Colonic mucosa (tissue), 4 donors: ENCODE data around the gene HSPA1B. TPM values are rescaled to one million over a fixed set of nuclear protein-coding genes. Genes with fewer than 3 reads are reported as not detected.

Source experiments
- DNase-seq: peaks from one replicate; pipeline ENCODE4 v3.0.0-alpha.2; 2020
- H3K27ac ChIP-seq: fragments of 200-600 bp; one replicate; pipeline ENCODE4 v1.8.0; 2021
- H3K27me3 ChIP-seq: fragments of 200-600 bp; one replicate; pipeline ENCODE4 v1.8.0; 2021
- H3K36me3 ChIP-seq: fragments of 200-600 bp; one replicate; pipeline ENCODE4 v1.8.0; 2021
- H3K4me1 ChIP-seq: fragments of 200-600 bp; one replicate; pipeline ENCODE4 v1.8.0; 2021; ENCODE audit warnings: mild to moderate bottlenecking
- H3K4me3 ChIP-seq: fragments of 200-600 bp; one replicate; pipeline ENCODE4 v1.8.0; 2021
- H3K9ac ChIP-seq, 2 donors: one replicate each; pipeline ENCODE4 v1.7.0; 2013; ENCODE audit warnings: control low read depth in 2 of 2, low read depth in 2 of 2, low read length in 2 of 2
- H3K9me3 ChIP-seq: fragments of 200-600 bp; one replicate; pipeline ENCODE4 v1.8.0; 2021
- CTCF ChIP-seq: fragments of 200-600 bp; IDR thresholded peaks from one replicate; pipeline ENCODE4 v1.8.0; 2022; ENCODE audit warnings: antibody characterized with exemption, mild to moderate bottlenecking
- intact Hi-C: fragments of 100-400 bp; cut with DNase I; formaldehyde crosslinking; loops from one replicate; pipeline ENCODE4 v1.14.1; 2022
- total RNA-seq, 2 donors: library from RNA; stranded (reverse); fragmentation: NEBNext Ultra II Directional in 1 of 2; extraction: Animal tissue kit (Norgen Biotek cat#: 25700) in 1 of 2; gene quantifications; one replicate each; pipeline ENCODE4 v1.2.1, GENCODE V29; 2021
- donor health status: healthy.
- donor health status: DM: no; HTN: no; CAD: no.
- donor health status: DM: no; HTN: no; CAD: no.

The HSPA1B gene
- total RNA-seq, result 100 to 1,000 TPM; 278 to 543 TPM

GRCh38 chr6:31827286-31828079, at the start of gene HSPA1B:
TSS of gene HSPA1B (plus strand) at chr6:31827738. CDS start at chr6:31827951, 213 bp downstream.
- Histone ChIP-seq H3K27ac (peak within 1 kb of the TSS; percentile 99), H3K9ac (peak within 1 kb of the TSS; percentile 86 to 87), H3K36me3 (no peaks in the 10 kb centered on the region), H3K9me3 (no peaks in the 10 kb centered on the region), H3K4me3 (peak within 1 kb of the TSS; percentile 46), H3K4me1 (peaks cover 5% of the 10 kb centered on the region), H3K27me3 (no peaks in the 10 kb centered on the region)
- intact Hi-C loops, result no loop called here
- no peak for TF ChIP-seq CTCF
- peak; percentile 100 for DNase-seq

- Histone ChIP-seq H3K4me3 (no peak overlapping the region), H3K9ac (no peak overlapping the region), H3K27me3 (no peaks in the 10 kb centered on the region), H3K4me1 (peaks cover 4% of the 10 kb centered on the region), H3K9me3 (no peaks in the 10 kb centered on the region), H3K36me3 (no peaks in the 10 kb centered on the region), H3K27ac (no peak overlapping the region)
- intact Hi-C loops, result no loop called here
- TF ChIP-seq CTCF, result no peak
- DNase-seq, result no peak
Measured at GRCh38 chr6:31778193-31778592, 49.3 kb upstream of the HSPA1B start.

- no peak overlapping the region for H3K9ac ChIP-seq
- H3K27me3 ChIP-seq, result no peaks in the 10 kb centered on the region
- H3K27ac ChIP-seq, result no peak overlapping the region
- peaks cover 4% of the 10 kb centered on the region for H3K4me1 ChIP-seq
- intact Hi-C loops, result no loop called here
- no peaks in the 10 kb centered on the region for H3K9me3 ChIP-seq
- DNase-seq, result no peak
- no peak for TF ChIP-seq CTCF
- no peak overlapping the region for H3K4me3 ChIP-seq
- H3K36me3 ChIP-seq, result no peaks in the 10 kb centered on the region
Measured at GRCh38 chr6:31778999-31779885, 48.3 kb upstream of the HSPA1B start.

GRCh38 chr6:31779908-31780307, 47.6 kb upstream of the HSPA1B start:
- peaks cover 4% of the 10 kb centered on the region for H3K4me1 ChIP-seq
- H3K9me3 ChIP-seq, result no peaks in the 10 kb centered on the region
- no peaks in the 10 kb centered on the region for H3K36me3 ChIP-seq
- intact Hi-C loops, result no loop called here
- DNase-seq, result no peak
- H3K27ac ChIP-seq, result no peak overlapping the region
- TF ChIP-seq CTCF, result no peak
- H3K9ac ChIP-seq, result no peak overlapping the region
- H3K4me3 ChIP-seq, result no peak overlapping the region
- H3K27me3 ChIP-seq, result no peaks in the 10 kb centered on the region

DNA sequence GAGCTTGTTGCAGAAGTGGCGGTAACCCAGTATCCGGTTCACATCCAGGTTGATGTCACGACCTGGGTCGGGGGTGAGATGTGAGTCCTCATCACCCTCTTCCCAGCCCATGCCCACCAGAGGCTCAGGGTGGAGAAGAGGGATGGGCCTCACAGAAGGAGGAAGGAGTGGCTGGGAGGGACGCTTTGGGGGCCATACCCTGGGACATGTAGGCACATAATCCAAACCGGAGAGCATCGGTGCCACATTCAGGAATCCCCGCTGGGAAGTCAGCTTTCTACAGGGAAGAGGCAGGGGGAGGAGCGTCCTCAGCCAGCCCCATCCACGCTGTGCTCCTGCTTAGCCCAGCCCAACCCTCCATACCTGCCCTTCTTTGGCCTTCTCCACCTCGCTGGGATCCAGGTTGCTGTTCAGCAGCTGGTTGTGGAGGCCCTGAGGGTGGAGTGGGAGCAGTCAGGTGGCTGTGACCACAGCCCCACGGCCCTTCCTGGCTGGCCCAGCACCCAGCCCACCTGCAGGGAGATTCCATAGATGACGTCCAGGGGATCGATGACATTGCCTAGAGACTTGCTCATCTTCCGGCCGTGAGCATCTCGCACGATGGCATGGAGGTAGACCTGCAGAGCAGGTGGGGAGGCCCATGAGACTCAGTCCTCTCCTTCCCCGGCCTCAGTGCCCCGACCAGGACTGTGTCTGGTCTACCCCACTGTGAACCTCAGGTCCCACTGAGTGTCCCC, 46.9 kb upstream of the HSPA1B start:
- Histone ChIP-seq H3K36me3 (no peaks in the 10 kb centered on the region), H3K9ac (no peak overlapping the region), H3K4me1 (peaks cover 4% of the 10 kb centered on the region), H3K27ac (no peak overlapping the region), H3K9me3 (no peaks in the 10 kb centered on the region), H3K27me3 (no peaks in the 10 kb centered on the region), H3K4me3 (no peak overlapping the region)
- intact Hi-C loops, result no loop called here
- no peak for TF ChIP-seq CTCF
- DNase-seq, result no peak
